Mesodermal cell (in vitro differentiated cells): ENCODE data around the gene NPAS3.

Source experiments
- H3K27ac ChIP-seq: 2 replicates; pipeline ENCODE4 v1.7.0; 2013; ENCODE audit warnings: mild to moderate bottlenecking, low read depth, low read length, moderate library complexity; ENCODE audit not compliant: severe bottlenecking
- H3K36me3 ChIP-seq: 2 replicates; pipeline ENCODE4 v1.7.1; 2013; ENCODE audit warnings: mild to moderate bottlenecking, low read length, moderate library complexity; ENCODE audit not compliant: control insufficient read depth, insufficient read depth
- H3K4me1 ChIP-seq: one replicate; pipeline ENCODE4 v1.7.1; 2013; ENCODE audit warnings: mild to moderate bottlenecking, low read length; ENCODE audit not compliant: insufficient read depth, control insufficient read depth, poor library complexity, severe bottlenecking
- H3K4me3 ChIP-seq: 2 replicates; pipeline ENCODE4 v1.7.0; 2013; ENCODE audit warnings: low read length, control low read depth, mild to moderate bottlenecking; ENCODE audit not compliant: insufficient read depth, poor library complexity, severe bottlenecking; ENCODE audit errors: extremely low read depth
- H3K9me3 ChIP-seq: 2 replicates; pipeline ENCODE4 v1.7.1; 2013; ENCODE audit warnings: mild to moderate bottlenecking, low read length, moderate library complexity; ENCODE audit not compliant: control insufficient read depth
- WGBS, 2 experiments: methylation state at CpG; one replicate each; pipeline ENCODE4 v1.1.5; 2013; ENCODE audit warnings: missing lambda C conversion rate in 2 of 2; ENCODE audit not compliant: insufficient coverage in 2 of 2; 5-methylcytosine and 5-hydroxymethylcytosine counted together

Gene NPAS3

GRCh38 chr14:33432407-33433023, 493.8 kb downstream of the NPAS3 start:
- no peaks in the 10 kb centered on the region for H3K9me3 ChIP-seq
- H3K4me1 ChIP-seq: no peaks in the 10 kb centered on the region
- no peak overlapping the region for H3K27ac ChIP-seq
- H3K4me3 ChIP-seq: no peak overlapping the region
- H3K36me3 ChIP-seq: no peaks in the 10 kb centered on the region
- WGBS, 2 experiments: no CpG with 5 or more reads among the region's 3 CpGs

GRCh38 chr14:33433396-33433795, 494.7 kb downstream of the NPAS3 start:
- 88 to 100% methylated on average over 1 of the region's 1 CpG for WGBS, 2 experiments
- no peaks in the 10 kb centered on the region for H3K4me1 ChIP-seq

GRCh38 chr14:33435911-33436689, 497.4 kb downstream of the NPAS3 start:
- Histone ChIP-seq H3K9me3 (no peaks in the 10 kb centered on the region), H3K27ac (no peak overlapping the region), H3K4me1 (no peaks in the 10 kb centered on the region), H3K4me3 (no peak overlapping the region), H3K36me3 (no peaks in the 10 kb centered on the region)
- 95 to 100% methylated on average over 4 of the region's 8 CpGs for WGBS, 2 experiments

More at GRCh38 chr14:33433396-33433795, 494.7 kb downstream of the NPAS3 start:
- H3K9me3 ChIP-seq: no peaks in the 10 kb centered on the region
- H3K27ac ChIP-seq: no peak overlapping the region
- no peaks in the 10 kb centered on the region for H3K36me3 ChIP-seq
- H3K4me3 ChIP-seq: no peak overlapping the region

- H3K36me3 ChIP-seq: no peaks in the 10 kb centered on the region
- H3K9me3 ChIP-seq: no peaks in the 10 kb centered on the region
- no peak overlapping the region for H3K4me3 ChIP-seq
- H3K27ac ChIP-seq: no peak overlapping the region
- no peaks in the 10 kb centered on the region for H3K4me1 ChIP-seq
- WGBS, 2 experiments: 82% methylated on average over 2 of the region's 4 CpGs; no CpG with 5 or more reads in 1 of the 2 experiments
Measured at GRCh38 chr14:33441633-33442032, 503.0 kb downstream of the NPAS3 start.

GRCh38 chr14:33444136-33444535, 505.5 kb downstream of the NPAS3 start:
- no peak overlapping the region for H3K27ac ChIP-seq
- H3K36me3 ChIP-seq: no peaks in the 10 kb centered on the region
- no peaks in the 10 kb centered on the region for H3K9me3 ChIP-seq
- H3K4me3 ChIP-seq: no peak overlapping the region
- WGBS, 2 experiments: 31 to 94% methylated on average over 2 of the region's 3 CpGs
- no peaks in the 10 kb centered on the region for H3K4me1 ChIP-seq

- Histone ChIP-seq H3K9me3 (no peaks in the 10 kb centered on the region), H3K27ac (no peak overlapping the region), H3K4me3 (no peak overlapping the region), H3K36me3 (no peaks in the 10 kb centered on the region), H3K4me1 (no peaks in the 10 kb centered on the region)
- WGBS, 2 experiments: 70 to 90% methylated on average over 1 to 2 of the region's 2 CpGs
Measured at GRCh38 chr14:33449268-33449667, 510.6 kb downstream of the NPAS3 start.

- WGBS, 2 experiments: 92 to 100% methylated on average over 2 to 8 of the region's 11 CpGs
- Histone ChIP-seq H3K4me1 (no peaks in the 10 kb centered on the region), H3K9me3 (no peaks in the 10 kb centered on the region), H3K27ac (no peak overlapping the region), H3K4me3 (no peak overlapping the region), H3K36me3 (no peaks in the 10 kb centered on the region)
Measured at GRCh38 chr14:33449703-33450395, 511.2 kb downstream of the NPAS3 start.

GRCh38 chr14:33450416-33450815, 511.7 kb downstream of the NPAS3 start:
- WGBS, 2 experiments: no CpG with 5 or more reads among the region's 2 CpGs
- Histone ChIP-seq H3K9me3 (no peaks in the 10 kb centered on the region), H3K4me3 (no peak overlapping the region), H3K27ac (no peak overlapping the region), H3K4me1 (no peaks in the 10 kb centered on the region), H3K36me3 (no peaks in the 10 kb centered on the region)

GRCh38 chr14:33451211-33451610, 512.5 kb downstream of the NPAS3 start:
- 100% methylated on average over 1 of the region's 3 CpGs; no CpG with 5 or more reads in 1 of the 2 experiments for WGBS, 2 experiments
- Histone ChIP-seq H3K4me3 (no peak overlapping the region), H3K27ac (no peak overlapping the region), H3K4me1 (no peaks in the 10 kb centered on the region), H3K9me3 (no peaks in the 10 kb centered on the region), H3K36me3 (no peaks in the 10 kb centered on the region)

- Histone ChIP-seq H3K4me1 (no peaks in the 10 kb centered on the region), H3K27ac (no peak overlapping the region), H3K9me3 (no peaks in the 10 kb centered on the region), H3K4me3 (no peak overlapping the region), H3K36me3 (no peaks in the 10 kb centered on the region)
- WGBS, 2 experiments: 67 to 100% methylated on average over 1 to 3 of the region's 3 CpGs
Measured at GRCh38 chr14:33452995-33453394, 514.3 kb downstream of the NPAS3 start.
